Gastrocnemius medialis (tissue), 4 donors: ENCODE data around the gene CHI3L1. TPM values are rescaled to one million over a fixed set of nuclear protein-coding genes. Genes with fewer than 3 reads are reported as not detected.

ENCODE experiments used
- ATAC-seq, 2 donors: fragments of 150-250 bp; one replicate each; pipeline ENCODE4 v1.9.1; 2016
- DNase-seq, 2 donors: peaks; one replicate each; pipeline ENCODE4 v3.0.0-alpha.2; 2019
- H3K27ac ChIP-seq, 4 donors: fragments of 200-600 bp; sonication (generic); 1 replicate in 1 of 4; 2 replicates in 3 of 4; pipeline ENCODE4 v1.5.1; 2016 to 2018; ENCODE audit warnings: mild to moderate bottlenecking in 2 of 4, moderate library complexity in 1 of 4
- H3K27me3 ChIP-seq, 3 donors: fragments of 200-600 bp; sonication (generic) in 2 of 3; 1 replicate in 1 of 3; 2 replicates in 2 of 3; pipeline versions ENCODE4 v1.5.1 to v1.6.0; 2016 to 2019; ENCODE audit warnings: mild to moderate bottlenecking in 1 of 3, moderate library complexity in 1 of 3
- H3K36me3 ChIP-seq, 2 donors: fragments of 200-600 bp; sonication (generic) in 1 of 2; one replicate each; pipeline ENCODE4 v1.5.1; 2017 to 2018
- H3K4me1 ChIP-seq, 2 donors: fragments of 200-600 bp; sonication (generic) in 1 of 2; one replicate each; pipeline ENCODE4 v1.5.1; 2016 to 2017; ENCODE audit warnings: mild to moderate bottlenecking in 2 of 2
- H3K4me3 ChIP-seq, 4 donors: fragments of 200-600 bp; sonication (generic) in 3 of 4; 1 replicate in 1 of 4; 2 replicates in 3 of 4; pipeline ENCODE4 v1.5.1; 2016 to 2019; ENCODE audit warnings: mild to moderate bottlenecking in 2 of 4
- H3K9me3 ChIP-seq, 3 donors: fragments of 200-600 bp; sonication (generic) in 2 of 3; 1 replicate in 1 of 3; 2 replicates in 2 of 3; pipeline ENCODE4 v1.5.1; 2016 to 2019
- POLR2A ChIP-seq, 2 donors: fragments of 450-650 bp; IDR thresholded peaks; one replicate each; pipeline ENCODE4 v1.6.1; 2017; ENCODE audit warnings: antibody characterized with exemption in 2 of 2, mild to moderate bottlenecking in 2 of 2, moderate library complexity in 2 of 2
- in situ Hi-C, 4 donors: fragments of 200-750 bp; cut with MboI; loops; one replicate each; pipeline versions ENCODE4 v1.15.0 to v1.8.0; 2017; ENCODE audit warnings: low sequenced_read_pairs in 4 of 4
- intact Hi-C: fragments of 100-400 bp; cut with DNase I; formaldehyde crosslinking; loops from one replicate; pipeline ENCODE4 v1.15.1; 2023; ENCODE audit warnings: low total_unique reads
- total RNA-seq, 4 donors: library from RNA; depleted of rRNA; stranded (reverse); fragments of >200 nt; gene quantifications; one replicate each; pipeline versions ENCODE4 v1.1.0 to v1.2.3, GENCODE V29; 2016
- TF ChIP-seq, protein P1 (sequence below), 5 experiments: fragments of 450-650 bp in 3 of 5; fragments of 200-600 bp in 2 of 5; sonication (generic) in 2 of 5; IDR thresholded peaks in 4 of 5; conservative IDR thresholded peaks in 1 of 5; 1 replicate in 4 of 5; 2 replicates in 1 of 5; pipeline ENCODE4 v1.5.1; 2016 to 2019; ENCODE audit warnings: antibody characterized with exemption in 5 of 5, mild to moderate bottlenecking in 3 of 5, moderate library complexity in 3 of 5

CHI3L1 gene
- total RNA-seq, 4 donors from 2014 or later: 4.0 to 19.7 (median 9.9) TPM

DNA sequence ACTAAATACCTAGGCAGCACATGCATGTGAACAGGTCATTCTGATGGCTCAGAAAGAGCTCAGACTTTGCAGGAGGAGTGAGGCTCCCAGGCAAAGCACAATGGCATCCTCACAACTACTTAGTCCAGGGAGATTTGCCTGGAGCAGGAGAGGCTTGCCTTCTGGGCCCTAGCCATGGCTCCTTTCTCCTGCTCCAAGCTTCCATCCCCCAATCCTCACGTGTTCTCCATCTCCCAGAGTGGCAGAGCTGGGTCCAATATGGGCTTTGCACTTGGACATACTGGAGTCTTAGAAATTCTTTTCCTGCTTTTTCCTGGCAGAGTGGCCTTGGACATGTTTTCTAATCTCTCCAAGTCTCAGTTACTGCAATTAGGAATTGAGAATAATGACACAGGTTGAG lies 26.7 kb downstream of the CHI3L1 start:
- H3K27me3 ChIP-seq: peaks cover 0 to 4% (median 0%) of the 10 kb centered on the region in 3 donors
- in situ Hi-C loops (loop anchor here in 1 of 4 donors (10.0 kb wide), 1 partner anchor 55 kb away; no protein-coding TSS in a partner anchor), intact Hi-C loops (no loop called here)
- no peak overlapping the region for H3K27ac ChIP-seq
- no peaks in the 10 kb centered on the region for H3K4me1 ChIP-seq
- no peaks in the 10 kb centered on the region for H3K9me3 ChIP-seq
- no peaks in the 10 kb centered on the region for H3K36me3 ChIP-seq
- no peak for DNase-seq
- H3K4me3 ChIP-seq: no peak overlapping the region
- TF ChIP-seq POLR2A (IDR thresholded peaks at IDR 0.05): no peak
- TF ChIP-seq, protein P1, sequence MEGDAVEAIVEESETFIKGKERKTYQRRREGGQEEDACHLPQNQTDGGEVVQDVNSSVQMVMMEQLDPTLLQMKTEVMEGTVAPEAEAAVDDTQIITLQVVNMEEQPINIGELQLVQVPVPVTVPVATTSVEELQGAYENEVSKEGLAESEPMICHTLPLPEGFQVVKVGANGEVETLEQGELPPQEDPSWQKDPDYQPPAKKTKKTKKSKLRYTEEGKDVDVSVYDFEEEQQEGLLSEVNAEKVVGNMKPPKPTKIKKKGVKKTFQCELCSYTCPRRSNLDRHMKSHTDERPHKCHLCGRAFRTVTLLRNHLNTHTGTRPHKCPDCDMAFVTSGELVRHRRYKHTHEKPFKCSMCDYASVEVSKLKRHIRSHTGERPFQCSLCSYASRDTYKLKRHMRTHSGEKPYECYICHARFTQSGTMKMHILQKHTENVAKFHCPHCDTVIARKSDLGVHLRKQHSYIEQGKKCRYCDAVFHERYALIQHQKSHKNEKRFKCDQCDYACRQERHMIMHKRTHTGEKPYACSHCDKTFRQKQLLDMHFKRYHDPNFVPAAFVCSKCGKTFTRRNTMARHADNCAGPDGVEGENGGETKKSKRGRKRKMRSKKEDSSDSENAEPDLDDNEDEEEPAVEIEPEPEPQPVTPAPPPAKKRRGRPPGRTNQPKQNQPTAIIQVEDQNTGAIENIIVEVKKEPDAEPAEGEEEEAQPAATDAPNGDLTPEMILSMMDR (IDR thresholded peaks at IDR 0.05 in 4 of 5, conservative IDR thresholded peaks at IDR 0.05 in 1 of 5): no peak
- ATAC-seq: no peak

DNA sequence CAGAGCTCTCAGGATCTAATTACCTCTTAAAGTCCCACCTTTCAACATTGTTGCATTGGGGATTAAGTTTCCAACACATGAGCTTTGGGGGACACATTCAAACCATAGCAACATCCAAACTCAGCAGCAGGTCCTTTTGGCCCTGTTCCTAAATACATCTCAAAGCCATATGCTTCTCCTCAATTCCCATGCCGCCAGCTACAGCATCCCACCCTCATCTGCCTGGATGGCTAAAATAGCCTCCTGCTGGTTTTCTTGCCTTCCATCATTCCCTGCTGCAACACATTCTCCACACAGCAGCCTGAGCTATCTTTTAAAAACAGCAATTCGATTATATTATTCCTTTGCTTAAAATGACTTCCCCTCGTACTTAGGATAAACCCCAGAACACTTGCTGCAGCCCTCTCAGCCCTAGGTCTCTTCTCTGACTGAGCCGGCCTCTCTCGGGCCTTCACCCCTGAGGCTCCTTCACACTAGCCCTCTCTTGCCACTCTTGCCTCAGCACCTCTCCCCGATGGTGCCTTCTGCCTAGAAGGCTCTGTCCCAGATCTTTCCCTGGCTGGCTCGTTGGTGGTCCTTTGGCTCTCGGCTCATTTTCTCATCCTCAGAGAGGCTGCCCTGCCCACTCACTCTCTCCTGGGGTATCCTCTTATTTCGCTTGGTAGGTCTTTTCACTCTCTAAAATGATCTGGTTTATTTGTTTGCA lies 27.4 kb downstream of the CHI3L1 start:
- Histone ChIP-seq H3K4me3 (no peak overlapping the region), H3K27me3 (peaks cover 0 to 4% (median 0%) of the 10 kb centered on the region in 3 donors), H3K4me1 (no peaks in the 10 kb centered on the region), H3K9me3 (no peaks in the 10 kb centered on the region), H3K36me3 (no peaks in the 10 kb centered on the region), H3K27ac (no peak overlapping the region)
- intact Hi-C loops (no loop called here), in situ Hi-C loops (no loop called here)
- DNase-seq (no peak), ATAC-seq (no peak)
- no peak for TF ChIP-seq POLR2A (IDR thresholded peaks at IDR 0.05)
- TF ChIP-seq, protein P1 (IDR thresholded peaks at IDR 0.05 in 4 of 5, conservative IDR thresholded peaks at IDR 0.05 in 1 of 5): no peak

DNA sequence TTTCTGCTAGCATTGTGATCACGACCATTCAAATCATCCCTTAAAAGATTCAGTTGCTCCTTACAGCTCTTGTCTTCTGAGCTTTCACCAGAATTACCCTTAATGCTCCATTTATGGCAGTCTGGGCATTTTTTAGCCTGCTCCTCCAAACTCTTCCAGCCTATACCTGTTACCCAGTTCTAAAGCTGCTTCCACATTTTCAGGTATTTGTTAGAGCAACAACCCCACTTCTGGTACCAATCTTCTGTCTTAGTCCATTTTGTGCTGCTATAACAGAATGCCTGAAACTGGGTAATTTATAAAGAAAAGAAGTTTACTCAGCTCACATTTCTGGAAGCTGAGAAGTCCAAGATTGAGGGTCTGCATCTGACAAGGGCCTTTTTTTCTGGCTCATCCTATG lies 28.1 kb downstream of the CHI3L1 start:
- intact Hi-C loops (no loop called here), in situ Hi-C loops (no loop called here)
- Histone ChIP-seq H3K27ac (no peak overlapping the region), H3K9me3 (no peaks in the 10 kb centered on the region), H3K27me3 (peaks cover 0 to 4% (median 0%) of the 10 kb centered on the region in 3 donors), H3K4me3 (no peak overlapping the region), H3K4me1 (no peaks in the 10 kb centered on the region), H3K36me3 (no peaks in the 10 kb centered on the region)
- TF ChIP-seq, protein P1 (IDR thresholded peaks at IDR 0.05 in 4 of 5, conservative IDR thresholded peaks at IDR 0.05 in 1 of 5): no peak
- no peak for TF ChIP-seq POLR2A (IDR thresholded peaks at IDR 0.05)
- ATAC-seq: no peak
- no peak for DNase-seq

DNA sequence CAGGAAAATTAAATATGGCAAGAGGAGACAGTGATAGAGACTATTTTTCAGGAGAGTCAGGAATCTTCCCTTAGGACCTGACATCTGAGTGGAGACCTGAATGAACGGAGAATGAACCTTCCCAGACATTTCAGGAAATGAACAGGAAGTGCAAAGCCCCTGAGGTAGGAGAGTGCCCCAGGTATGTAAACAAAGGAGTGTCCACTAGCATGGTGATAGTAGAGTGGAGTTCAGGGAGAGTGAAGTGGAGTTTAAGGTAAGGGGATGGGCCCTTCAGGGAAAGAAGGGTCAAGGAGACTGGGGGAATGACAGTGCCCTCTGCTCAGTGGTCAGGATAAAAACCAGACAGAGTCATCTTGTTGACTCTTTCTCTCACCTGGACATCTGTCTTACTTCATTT lies 30.2 kb downstream of the CHI3L1 start:
- no peaks in the 10 kb centered on the region for H3K36me3 ChIP-seq
- TF ChIP-seq, protein P1 (IDR thresholded peaks at IDR 0.05 in 4 of 5, conservative IDR thresholded peaks at IDR 0.05 in 1 of 5): no peak
- TF ChIP-seq POLR2A (IDR thresholded peaks at IDR 0.05): no peak
- no peaks in the 10 kb centered on the region for H3K27me3 ChIP-seq
- in situ Hi-C loops (no loop called here), intact Hi-C loops (no loop called here)
- H3K4me1 ChIP-seq: no peaks in the 10 kb centered on the region
- no peaks in the 10 kb centered on the region for H3K9me3 ChIP-seq
- H3K27ac ChIP-seq: no peak overlapping the region
- no peak for DNase-seq
- no peak for ATAC-seq
- no peak overlapping the region for H3K4me3 ChIP-seq
